Raji (cell line): ENCODE results near the gene PLD1.

Experiments
- POLR2A ChIP-seq: IDR thresholded peaks from 2 replicates; pipeline ENCODE4 v1.6.1; 2011; ENCODE audit warnings: low read depth, low read length, control low read depth; ENCODE audit not compliant: insufficient read depth

The PLD1 gene

DNA sequence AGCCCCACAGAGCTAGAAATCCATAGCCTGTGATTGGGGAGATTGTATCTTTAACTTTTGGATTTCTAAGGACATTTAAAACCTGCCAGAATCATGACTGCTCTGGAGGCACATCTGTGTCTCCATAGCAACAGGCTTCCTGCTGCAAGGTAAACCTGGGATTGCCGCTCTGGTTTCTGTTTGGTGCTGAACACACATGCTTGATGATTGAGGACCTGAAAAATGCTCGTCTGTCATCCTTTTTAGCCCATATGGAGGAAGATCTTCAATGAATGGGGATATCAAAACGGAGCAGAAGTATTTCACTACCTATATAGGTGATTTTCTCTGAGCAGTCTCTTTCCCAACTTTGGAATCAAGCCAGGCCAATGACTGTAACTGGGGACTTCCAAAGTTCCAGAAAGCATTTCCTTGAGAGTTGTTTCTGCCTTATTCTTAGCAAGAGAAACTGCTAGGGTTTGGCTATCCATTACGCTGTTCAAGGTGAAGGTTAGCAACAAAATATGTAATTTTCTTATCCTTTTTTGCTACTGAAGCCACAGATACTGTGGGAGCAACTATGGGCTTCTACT is 253.6 kb downstream of the PLD1 start:
- TF ChIP-seq POLR2A = no peak

DNA sequence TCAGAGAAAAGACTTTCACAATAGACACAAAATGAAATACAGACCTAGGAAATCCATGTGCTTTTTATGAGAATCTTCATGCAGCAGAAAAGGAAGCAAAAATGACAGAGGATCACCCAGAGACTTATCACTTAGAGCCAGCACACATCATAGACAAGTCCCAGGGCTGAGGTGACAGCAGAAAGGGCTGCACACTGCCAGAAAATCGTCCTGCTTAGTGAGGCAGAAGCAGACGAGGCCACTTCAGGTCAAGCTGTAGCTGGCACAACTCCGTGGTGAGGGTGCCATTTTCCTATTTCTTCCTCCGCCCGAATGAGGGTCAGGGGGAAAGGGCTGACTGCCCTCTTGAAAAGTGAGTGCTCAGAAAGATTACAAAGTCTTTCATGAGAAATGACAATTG is 254.1 kb downstream of the PLD1 start:
- TF ChIP-seq POLR2A = no peak

DNA sequence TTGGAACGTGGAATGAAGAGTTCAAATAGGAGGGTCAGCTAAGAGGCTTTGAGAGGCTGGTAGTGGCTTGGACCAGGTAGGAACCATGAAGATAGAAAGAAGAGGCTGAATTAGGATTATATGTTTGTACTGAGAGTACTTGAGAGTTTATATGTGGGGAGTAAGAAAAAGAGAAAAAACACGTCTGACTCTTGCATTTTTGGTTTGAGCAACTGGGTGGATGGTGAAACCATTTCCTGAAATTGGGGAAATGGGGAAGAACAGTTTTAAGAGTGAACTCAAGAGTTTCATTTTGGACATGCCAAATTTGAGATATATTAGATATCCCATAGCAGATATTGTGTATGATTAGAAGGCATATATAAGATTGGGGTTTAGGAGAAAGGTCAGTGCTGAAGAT is 257.2 kb downstream of the PLD1 start:
- TF ChIP-seq POLR2A = no peak

DNA sequence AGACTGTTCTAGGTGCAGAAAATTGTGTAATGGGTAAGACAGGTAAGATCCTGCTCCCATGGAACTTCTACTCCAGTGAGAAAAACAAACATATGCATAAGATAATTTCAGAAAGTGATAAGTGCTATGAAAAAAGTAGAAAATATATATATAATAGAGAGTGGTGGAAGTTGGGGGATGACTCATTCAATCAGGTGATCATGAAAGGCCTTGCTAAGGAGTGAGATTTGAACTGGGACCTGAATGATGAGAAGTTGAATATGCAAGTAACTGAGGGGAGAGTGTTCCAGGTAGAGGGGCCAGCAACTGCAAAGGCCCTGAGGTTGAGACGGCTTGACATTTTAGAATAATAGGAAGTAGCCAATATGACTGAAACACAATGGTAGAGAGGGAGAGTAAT is 257.8 kb downstream of the PLD1 start:
- no peak for TF ChIP-seq POLR2A

DNA sequence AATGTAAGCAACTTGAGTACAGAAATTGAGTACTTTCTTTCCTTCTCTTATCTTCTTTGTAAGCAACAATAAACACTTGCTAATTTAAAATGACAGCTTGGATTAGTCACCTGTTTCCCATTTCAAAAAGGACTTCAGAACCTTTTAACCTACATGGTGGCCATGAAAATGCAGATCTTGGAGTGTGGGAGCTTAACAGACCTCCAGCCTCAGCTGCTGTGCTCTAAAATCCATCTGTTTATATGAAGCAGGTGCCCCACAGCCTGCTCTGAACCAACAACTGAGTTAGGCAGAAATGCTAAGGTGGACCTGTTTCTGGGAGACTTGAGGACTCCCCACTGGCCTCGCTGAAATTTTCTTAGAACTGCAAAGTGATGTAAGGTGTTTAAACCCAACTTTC is 259.0 kb downstream of the PLD1 start:
- no peak for TF ChIP-seq POLR2A
